Peyer's patch (tissue), 4 donors: ENCODE data around the gene SARM1.

ENCODE experiments used
- CTCF ChIP-seq, 6 experiments: fragments of 450-650 bp in 4 of 6; fragments of 200-600 bp in 2 of 6; sonication (generic) in 1 of 6; IDR thresholded peaks; one replicate each; pipeline ENCODE4 v1.5.1; 2017 to 2019; ENCODE audit warnings: antibody characterized with exemption in 6 of 6, mild to moderate bottlenecking in 3 of 6, moderate library complexity in 1 of 6
- POLR2A ChIP-seq, 2 donors: fragments of 450-650 bp; IDR thresholded peaks; one replicate each; pipeline ENCODE4 v1.5.1; 2017; ENCODE audit warnings: antibody characterized with exemption in 2 of 2, mild to moderate bottlenecking in 2 of 2, moderate library complexity in 2 of 2

DNA sequence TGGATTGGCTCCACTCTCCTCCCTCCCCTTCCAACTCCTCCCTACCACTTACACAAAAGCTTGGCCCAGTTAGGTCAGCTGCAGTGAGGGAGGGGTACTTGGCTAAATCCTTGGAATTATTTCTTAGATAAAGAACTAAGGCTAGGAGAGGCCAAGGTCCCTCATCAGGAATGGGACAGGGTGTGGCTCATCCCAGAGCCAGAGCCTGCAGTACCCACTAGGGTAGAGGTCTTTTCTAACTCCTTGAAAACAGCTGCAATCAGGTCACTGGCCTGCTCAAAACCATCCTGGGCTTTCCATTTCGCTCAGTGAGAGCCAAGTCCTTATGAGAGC lies 36.4 kb downstream of the SARM1 start:
- TF ChIP-seq CTCF (IDR thresholded peaks at IDR 0.05) (no peak), POLR2A (IDR thresholded peaks at IDR 0.05) (no peak)
